Measurements from ENCODE around the gene SLC32A1. TPM values are rescaled to one million over a fixed set of nuclear protein-coding genes. Genes with fewer than 3 reads are reported as not detected.

The SLC32A1 gene, protein sequence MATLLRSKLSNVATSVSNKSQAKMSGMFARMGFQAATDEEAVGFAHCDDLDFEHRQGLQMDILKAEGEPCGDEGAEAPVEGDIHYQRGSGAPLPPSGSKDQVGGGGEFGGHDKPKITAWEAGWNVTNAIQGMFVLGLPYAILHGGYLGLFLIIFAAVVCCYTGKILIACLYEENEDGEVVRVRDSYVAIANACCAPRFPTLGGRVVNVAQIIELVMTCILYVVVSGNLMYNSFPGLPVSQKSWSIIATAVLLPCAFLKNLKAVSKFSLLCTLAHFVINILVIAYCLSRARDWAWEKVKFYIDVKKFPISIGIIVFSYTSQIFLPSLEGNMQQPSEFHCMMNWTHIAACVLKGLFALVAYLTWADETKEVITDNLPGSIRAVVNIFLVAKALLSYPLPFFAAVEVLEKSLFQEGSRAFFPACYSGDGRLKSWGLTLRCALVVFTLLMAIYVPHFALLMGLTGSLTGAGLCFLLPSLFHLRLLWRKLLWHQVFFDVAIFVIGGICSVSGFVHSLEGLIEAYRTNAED
- not detected in 2 replicates for total RNA-seq

GRCh38 chr20:38723848-38724625 is at the start of gene SLC32A1:
Gene SLC32A1 (plus strand): TSS chr20:38724486. CDS start chr20:38724725, 239 bp downstream.

GRCh38 chr20:38748097-38748860 is 24.0 kb downstream of the SLC32A1 start, which contains the start of gene ACTR5:
Gene ACTR5 (plus strand): TSS chr20:38748460. CDS start chr20:38748479, 19 bp downstream.

Other genes starting within 250 kb of the SLC32A1 start
- gene ADIG, start 143.3 kb upstream of the SLC32A1 start, total RNA-seq: not detected in 2 replicates
- gene ARHGAP40, start 122.7 kb upstream of the SLC32A1 start, total RNA-seq: not detected in 2 replicates
- gene ACTR5, start 24.0 kb downstream of the SLC32A1 start, total RNA-seq: 2.5 and 3.1 TPM in 2 replicates
- gene PPP1R16B, start 81.2 kb downstream of the SLC32A1 start, total RNA-seq: 0.49 and 0.54 TPM in 2 replicates
- 6.3 and 12.0 TPM in 2 replicates for gene FAM83D, start 201.9 kb downstream of the SLC32A1 start, total RNA-seq
- gene DHX35, start 237.9 kb downstream of the SLC32A1 start, total RNA-seq: 4.2 and 5.7 TPM in 2 replicates